GM12874 (cell line): ENCODE measurements around the gene COL1A1.

Source experiments
- CTCF ChIP-seq: IDR thresholded peaks from 2 replicates; pipeline ENCODE4 v1.5.1; 2011; ENCODE audit warnings: low read depth, mild to moderate bottlenecking, control low read depth, low read length, moderate library complexity; ENCODE audit not compliant: insufficient read depth

COL1A1 gene

GRCh38 chr17:50167371-50167770 lies 34.1 kb downstream of the COL1A1 start:
- TF ChIP-seq CTCF, result no peak

- TF ChIP-seq CTCF, result no peak
Observed at GRCh38 chr17:50166518-50167181, 34.8 kb downstream of the COL1A1 start.

GRCh38 chr17:50165867-50166517 lies 35.4 kb downstream of the COL1A1 start, which contains the start of gene SGCA:
TSS of gene SGCA (plus strand) at chr17:50166005. CDS start at chr17:50166041, 36 bp downstream.
- TF ChIP-seq CTCF, result no peak

GRCh38 chr17:50165466-50165865 lies 36.0 kb downstream of the COL1A1 start:
- no peak for TF ChIP-seq CTCF

GRCh38 chr17:50165066-50165465 lies 36.4 kb downstream of the COL1A1 start:
- no peak for TF ChIP-seq CTCF

GRCh38 chr17:50164697-50164988 lies 36.8 kb downstream of the COL1A1 start:
- no peak for TF ChIP-seq CTCF

- no peak for TF ChIP-seq CTCF
Observed at GRCh38 chr17:50163843-50164696, 37.4 kb downstream of the COL1A1 start.
